Choroid plexus epithelial cell (primary cell): Measurements from ENCODE around the gene ZMYM2.

ENCODE experiments used
- DNase-seq: peaks from one replicate; pipeline ENCODE4 v3.0.0-alpha.2; 2010; ENCODE audit warnings: low read depth
- H3K4me3 ChIP-seq: 2 replicates; pipeline ENCODE4 v1.5.1; 2011; ENCODE audit warnings: low read depth, mild to moderate bottlenecking, control low read depth, low read length, moderate library complexity
- CTCF ChIP-seq: conservative IDR thresholded peaks from 2 replicates; pipeline ENCODE4 v1.5.1; 2011; ENCODE audit warnings: low read depth, mild to moderate bottlenecking, control low read depth, inconsistent platforms, low read length, moderate library complexity

Gene ZMYM2

GRCh38 chr13:20136781-20137703 is 178.5 kb downstream of the ZMYM2 start:
- DNase-seq = peak; percentile 21
- TF ChIP-seq CTCF = peak; percentile 63
- no peak overlapping the region for H3K4me3 ChIP-seq

GRCh38 chr13:20137875-20138274 is 179.3 kb downstream of the ZMYM2 start:
- no peak overlapping the region for H3K4me3 ChIP-seq
- TF ChIP-seq CTCF = no peak
- no peak for DNase-seq

GRCh38 chr13:20140487-20140886 is 182.0 kb downstream of the ZMYM2 start:
- DNase-seq = no peak
- H3K4me3 ChIP-seq = no peak overlapping the region
- no peak for TF ChIP-seq CTCF
